ENCODE results near the gene CROCC2. TPM values are rescaled to one million over a fixed set of nuclear protein-coding genes. Genes with fewer than 3 reads are reported as not detected.

CROCC2 gene
- total RNA-seq, 2 donors from 2014 or later, result not detected

DNA sequence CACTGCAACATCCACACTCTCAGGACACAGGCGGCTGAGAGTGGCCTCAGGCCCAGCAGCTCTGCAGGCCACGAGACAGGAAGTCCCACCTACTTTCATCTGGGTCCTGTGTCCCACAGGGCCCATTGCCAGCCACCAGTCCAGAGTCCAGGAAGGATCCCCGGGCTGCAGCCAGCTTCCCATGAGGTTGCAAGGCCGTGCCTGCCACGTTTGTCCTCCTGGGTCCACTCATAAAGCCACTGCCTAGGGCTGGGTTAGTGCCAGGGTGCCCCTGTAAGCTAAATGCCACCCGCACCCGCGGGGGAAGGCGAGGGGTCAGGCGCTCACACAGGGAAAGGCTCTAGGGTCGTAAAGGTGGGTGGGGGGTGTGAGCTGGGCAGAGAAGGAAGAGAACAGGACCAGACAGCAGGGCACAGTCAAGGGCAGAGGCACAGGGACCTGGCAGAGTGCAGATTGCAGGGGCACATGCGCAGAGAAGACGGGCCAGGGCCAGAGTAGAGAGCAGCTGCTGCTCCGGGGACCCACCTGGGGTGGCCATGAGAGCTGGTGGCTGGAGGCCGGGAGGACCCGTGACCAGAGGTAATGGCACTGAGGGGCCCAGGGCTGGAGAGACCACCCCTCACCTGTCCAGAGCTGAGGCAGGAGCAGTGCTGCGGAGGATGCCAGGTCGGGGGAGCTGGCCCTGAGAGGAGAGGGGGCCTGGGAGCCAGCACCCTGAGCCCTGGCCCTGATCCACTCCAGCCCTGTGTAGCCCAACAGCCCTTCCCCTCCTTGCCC lies 29.5 kb upstream of the CROCC2 start:
- no peaks in the 10 kb centered on the region for H3K27me3 ChIP-seq (replicated peaks; ENCODE audit: insufficient read depth)
- no peaks in the 10 kb centered on the region for H3K9me3 ChIP-seq
- ATAC-seq (ENCODE audit: insufficient number of reproducible peaks, low FRiP score, low read depth) (no peak), DNase-seq (ENCODE audit: low spot score) (no peak)
- TF ChIP-seq, protein P1, sequence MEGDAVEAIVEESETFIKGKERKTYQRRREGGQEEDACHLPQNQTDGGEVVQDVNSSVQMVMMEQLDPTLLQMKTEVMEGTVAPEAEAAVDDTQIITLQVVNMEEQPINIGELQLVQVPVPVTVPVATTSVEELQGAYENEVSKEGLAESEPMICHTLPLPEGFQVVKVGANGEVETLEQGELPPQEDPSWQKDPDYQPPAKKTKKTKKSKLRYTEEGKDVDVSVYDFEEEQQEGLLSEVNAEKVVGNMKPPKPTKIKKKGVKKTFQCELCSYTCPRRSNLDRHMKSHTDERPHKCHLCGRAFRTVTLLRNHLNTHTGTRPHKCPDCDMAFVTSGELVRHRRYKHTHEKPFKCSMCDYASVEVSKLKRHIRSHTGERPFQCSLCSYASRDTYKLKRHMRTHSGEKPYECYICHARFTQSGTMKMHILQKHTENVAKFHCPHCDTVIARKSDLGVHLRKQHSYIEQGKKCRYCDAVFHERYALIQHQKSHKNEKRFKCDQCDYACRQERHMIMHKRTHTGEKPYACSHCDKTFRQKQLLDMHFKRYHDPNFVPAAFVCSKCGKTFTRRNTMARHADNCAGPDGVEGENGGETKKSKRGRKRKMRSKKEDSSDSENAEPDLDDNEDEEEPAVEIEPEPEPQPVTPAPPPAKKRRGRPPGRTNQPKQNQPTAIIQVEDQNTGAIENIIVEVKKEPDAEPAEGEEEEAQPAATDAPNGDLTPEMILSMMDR (IDR thresholded peaks at IDR 0.05), result no peak
- H3K4me3 ChIP-seq, result no peak overlapping the region
- no peaks in the 10 kb centered on the region for H3K4me1 ChIP-seq (ENCODE audit: control insufficient read depth in 1 of 2, low read depth in 2 of 2)
- no peak overlapping the region for H3K27ac ChIP-seq
- no peaks in the 10 kb centered on the region for H3K36me3 ChIP-seq

DNA sequence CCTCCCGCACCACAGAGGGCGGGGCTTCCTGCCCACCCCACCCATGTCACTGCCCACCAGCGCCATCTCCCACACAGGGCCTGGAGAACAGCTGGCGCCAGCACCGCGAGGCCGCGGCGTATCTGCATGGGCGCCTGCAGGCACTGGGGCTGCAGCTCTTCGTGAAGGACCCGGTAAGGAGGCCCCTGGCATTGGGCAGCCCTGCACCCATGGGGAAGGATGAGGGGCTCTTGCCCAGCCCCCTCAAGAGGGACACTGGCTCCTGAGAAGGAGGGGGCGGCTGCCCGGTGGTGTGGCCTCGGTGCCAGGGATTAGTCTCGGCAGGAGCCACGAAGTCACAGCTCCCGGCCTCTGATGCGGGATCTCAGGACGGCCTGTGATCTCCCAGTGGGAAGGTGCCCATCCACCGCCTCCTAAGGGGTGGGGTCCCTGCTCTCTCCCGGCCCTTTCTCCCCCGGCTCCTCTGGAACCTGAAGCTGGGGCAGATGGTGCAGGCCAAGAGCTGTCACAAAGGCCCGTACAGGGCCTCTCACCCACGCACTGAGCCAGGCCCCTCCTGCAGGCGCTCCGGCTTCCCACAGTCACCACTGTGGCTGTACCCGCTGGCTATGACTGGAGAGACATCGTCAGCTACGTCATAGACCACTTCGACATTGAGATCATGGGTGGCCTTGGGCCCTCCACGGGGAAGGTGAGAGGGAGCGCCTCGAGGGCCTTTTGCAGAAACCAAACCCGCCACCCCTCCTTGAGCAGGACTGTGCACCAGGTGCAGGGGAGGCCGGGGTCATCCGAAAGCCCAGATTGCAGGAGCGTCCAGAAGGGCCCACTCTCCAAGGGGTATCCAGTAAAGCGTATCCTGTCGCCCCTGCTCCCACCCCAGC lies 28.4 kb upstream of the CROCC2 start:
- H3K27ac ChIP-seq, result no peak overlapping the region
- H3K4me3 ChIP-seq, result no peak overlapping the region
- TF ChIP-seq, protein P1 (IDR thresholded peaks at IDR 0.05), result no peak
- no peak for DNase-seq (ENCODE audit: low spot score)
- ATAC-seq (ENCODE audit: insufficient number of reproducible peaks, low FRiP score, low read depth), result no peak
- H3K9me3 ChIP-seq, result no peaks in the 10 kb centered on the region
- no peaks in the 10 kb centered on the region for H3K36me3 ChIP-seq
- no peaks in the 10 kb centered on the region for H3K4me1 ChIP-seq (ENCODE audit: control insufficient read depth in 1 of 2, low read depth in 2 of 2)
- no peaks in the 10 kb centered on the region for H3K27me3 ChIP-seq (replicated peaks; ENCODE audit: insufficient read depth)

DNA sequence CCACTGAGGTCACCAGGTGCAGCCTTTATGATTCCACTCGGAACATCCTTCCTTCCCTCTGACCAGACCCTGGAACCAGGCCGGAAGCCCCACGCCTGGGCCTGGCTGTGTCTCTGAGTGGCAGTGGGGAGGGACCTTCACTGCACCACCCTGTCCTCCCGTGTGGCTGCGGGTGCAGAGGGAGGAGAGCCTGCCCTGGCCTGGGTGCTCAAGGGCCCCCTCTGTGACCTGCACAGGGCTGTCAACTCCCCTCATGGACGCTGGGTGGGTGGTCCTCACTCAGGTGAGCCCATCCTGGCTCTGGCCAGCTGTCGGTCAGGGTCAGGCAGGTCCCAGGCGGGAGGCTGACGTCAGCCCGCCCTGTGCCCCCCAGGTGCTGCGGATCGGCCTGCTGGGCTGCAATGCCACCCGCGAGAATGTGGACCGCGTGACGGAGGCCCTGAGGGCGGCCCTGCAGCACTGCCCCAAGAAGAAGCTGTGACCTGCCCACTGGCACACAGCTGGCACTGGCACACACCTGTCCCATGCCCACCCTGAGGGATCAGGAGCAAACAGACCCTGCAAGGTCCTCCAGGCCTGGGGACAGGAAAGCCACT lies 27.7 kb upstream of the CROCC2 start:
- ATAC-seq (ENCODE audit: insufficient number of reproducible peaks, low FRiP score, low read depth) (no peak), DNase-seq (ENCODE audit: low spot score) (no peak)
- H3K27ac ChIP-seq, result no peak overlapping the region
- H3K4me1 ChIP-seq (ENCODE audit: control insufficient read depth in 1 of 2, low read depth in 2 of 2), result no peaks in the 10 kb centered on the region
- TF ChIP-seq, protein P1 (IDR thresholded peaks at IDR 0.05), result no peak
- H3K27me3 ChIP-seq (replicated peaks; ENCODE audit: insufficient read depth), result no peaks in the 10 kb centered on the region
- no peaks in the 10 kb centered on the region for H3K36me3 ChIP-seq
- no peaks in the 10 kb centered on the region for H3K9me3 ChIP-seq
- H3K4me3 ChIP-seq, result no peak overlapping the region

DNA sequence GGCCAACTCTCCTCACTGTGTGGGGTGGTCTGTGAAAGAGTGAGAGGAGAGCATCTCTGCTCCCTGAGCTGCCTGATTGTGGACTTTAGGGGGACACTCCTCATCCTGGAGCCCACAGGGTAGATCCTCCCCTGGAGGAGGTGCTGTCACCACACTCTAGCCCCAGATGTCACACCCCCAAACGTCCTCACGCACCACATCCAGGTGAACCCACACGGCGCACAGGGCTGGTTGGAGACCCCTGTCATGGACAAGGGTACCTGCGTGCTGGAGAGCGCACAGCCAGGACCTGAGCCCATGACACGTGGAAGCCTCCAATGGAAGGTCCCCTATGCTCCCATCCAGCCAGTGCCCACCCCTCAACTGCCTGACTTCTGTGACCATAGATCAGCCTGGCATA lies 27.0 kb upstream of the CROCC2 start:
- TF ChIP-seq, protein P1 (IDR thresholded peaks at IDR 0.05), result no peak
- no peaks in the 10 kb centered on the region for H3K9me3 ChIP-seq
- no peaks in the 10 kb centered on the region for H3K4me1 ChIP-seq (ENCODE audit: control insufficient read depth in 1 of 2, low read depth in 2 of 2)
- H3K4me3 ChIP-seq, result no peak overlapping the region
- no peak for ATAC-seq (ENCODE audit: insufficient number of reproducible peaks, low FRiP score, low read depth)
- no peak for DNase-seq (ENCODE audit: low spot score)
- no peaks in the 10 kb centered on the region for H3K27me3 ChIP-seq (replicated peaks; ENCODE audit: insufficient read depth)
- no peak overlapping the region for H3K27ac ChIP-seq
- no peaks in the 10 kb centered on the region for H3K36me3 ChIP-seq

DNA sequence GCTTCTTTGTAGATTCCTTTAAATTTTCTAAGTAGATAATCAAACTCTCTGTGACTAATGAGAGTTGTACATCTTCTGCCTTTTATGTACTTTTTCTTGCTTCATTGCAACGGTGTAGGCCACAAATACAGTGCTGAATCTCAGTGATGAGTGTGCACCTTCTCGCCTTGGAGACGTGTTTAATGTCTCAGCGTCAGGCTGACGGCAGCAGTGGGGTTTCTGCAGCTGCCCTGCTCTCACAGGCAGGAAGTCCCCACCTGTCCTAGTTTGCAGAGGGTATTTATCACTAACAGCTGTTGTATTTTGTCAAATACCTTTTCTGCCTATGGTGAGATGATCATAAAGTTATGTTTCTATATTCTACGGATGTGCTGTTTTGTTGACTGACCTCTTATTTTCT lies 24.2 kb upstream of the CROCC2 start:
- TF ChIP-seq, protein P1 (IDR thresholded peaks at IDR 0.05), result no peak
- H3K27me3 ChIP-seq (replicated peaks; ENCODE audit: insufficient read depth), result no peaks in the 10 kb centered on the region
- ATAC-seq (ENCODE audit: insufficient number of reproducible peaks, low FRiP score, low read depth) (no peak), DNase-seq (ENCODE audit: low spot score) (no peak)
- H3K9me3 ChIP-seq, result no peaks in the 10 kb centered on the region
- no peaks in the 10 kb centered on the region for H3K4me1 ChIP-seq (ENCODE audit: control insufficient read depth in 1 of 2, low read depth in 2 of 2)
- no peak overlapping the region for H3K27ac ChIP-seq
- no peaks in the 10 kb centered on the region for H3K36me3 ChIP-seq
- H3K4me3 ChIP-seq, result no peak overlapping the region
